ENCODE results near the gene PSMB8.

PSMB8 gene

GRCh38 chr6:32855467-32856174 is 11.8 kb upstream of the PSMB8 start:
- DNase-seq (ENCODE audit: low spot score) = no peak

GRCh38 chr6:32854376-32855178 is 10.7 kb upstream of the PSMB8 start:
- no peak for DNase-seq (ENCODE audit: low spot score)

- DNase-seq (ENCODE audit: low spot score) = peak; percentile 94
Observed at GRCh38 chr6:32853541-32854375, 9.9 kb upstream of the PSMB8 start, which contains the start of the genes PSMB9 and TAP1. PSMB9 (plus strand) TSS chr6:32854192; CDS start chr6:32854230, 38 bp downstream. TAP1 (minus strand) TSS chr6:32853704; CDS start chr6:32853636, 68 bp downstream.

- DNase-seq (ENCODE audit: low spot score) = peak; percentile 56
Observed at GRCh38 chr6:32852844-32853540, 9.1 kb upstream of the PSMB8 start.

GRCh38 chr6:32852018-32852843 is 8.4 kb upstream of the PSMB8 start:
- DNase-seq (ENCODE audit: low spot score) = no peak

- DNase-seq (ENCODE audit: low spot score) = no peak
Observed at GRCh38 chr6:32851025-32851424, 7.2 kb upstream of the PSMB8 start.

DNA sequence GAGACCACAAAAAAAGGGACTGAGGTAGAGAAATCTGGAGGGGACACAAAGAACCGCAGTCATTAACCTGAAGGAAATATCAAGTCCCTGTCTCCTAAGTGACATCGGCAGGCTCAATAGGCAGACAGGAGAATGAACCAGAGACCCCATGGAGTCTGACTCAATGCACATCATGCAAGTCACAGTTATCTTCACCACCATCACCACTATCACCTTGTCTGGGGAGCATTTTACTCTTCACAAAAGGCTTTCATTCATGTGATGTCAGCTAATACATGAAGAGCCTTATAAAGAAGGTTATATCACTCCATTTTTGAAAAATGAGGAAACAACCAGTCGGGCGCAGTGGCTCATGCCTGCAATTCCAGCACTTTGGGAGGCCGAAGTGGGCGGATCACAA is 5.3 kb upstream of the PSMB8 start:
- DNase-seq (ENCODE audit: low spot score) = no peak

- no peak for DNase-seq (ENCODE audit: low spot score)
Observed at GRCh38 chr6:32847795-32848194, 3.9 kb upstream of the PSMB8 start.

DNA sequence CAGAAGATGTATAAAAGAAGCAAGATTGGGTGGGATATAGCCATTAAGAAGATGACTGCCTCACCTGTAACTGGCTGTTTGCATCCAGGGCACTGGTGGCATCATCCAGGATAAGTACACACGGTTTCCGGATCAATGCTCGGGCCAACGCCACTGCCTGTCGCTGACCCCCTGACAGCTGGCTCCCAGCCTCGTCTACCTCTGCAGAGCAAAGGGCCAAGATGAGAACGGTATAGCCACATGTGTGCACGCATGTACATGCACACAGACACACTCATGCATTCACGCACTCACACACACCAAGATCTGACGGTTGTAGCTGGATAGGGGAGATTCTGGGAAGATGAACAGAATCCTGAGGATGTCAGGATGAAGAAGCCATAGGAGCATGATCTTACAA is 3.2 kb upstream of the PSMB8 start:
- DNase-seq (ENCODE audit: low spot score) = no peak

- no peak for DNase-seq (ENCODE audit: low spot score)
Observed at GRCh38 chr6:32845384-32845884, 1.6 kb upstream of the PSMB8 start.

DNA sequence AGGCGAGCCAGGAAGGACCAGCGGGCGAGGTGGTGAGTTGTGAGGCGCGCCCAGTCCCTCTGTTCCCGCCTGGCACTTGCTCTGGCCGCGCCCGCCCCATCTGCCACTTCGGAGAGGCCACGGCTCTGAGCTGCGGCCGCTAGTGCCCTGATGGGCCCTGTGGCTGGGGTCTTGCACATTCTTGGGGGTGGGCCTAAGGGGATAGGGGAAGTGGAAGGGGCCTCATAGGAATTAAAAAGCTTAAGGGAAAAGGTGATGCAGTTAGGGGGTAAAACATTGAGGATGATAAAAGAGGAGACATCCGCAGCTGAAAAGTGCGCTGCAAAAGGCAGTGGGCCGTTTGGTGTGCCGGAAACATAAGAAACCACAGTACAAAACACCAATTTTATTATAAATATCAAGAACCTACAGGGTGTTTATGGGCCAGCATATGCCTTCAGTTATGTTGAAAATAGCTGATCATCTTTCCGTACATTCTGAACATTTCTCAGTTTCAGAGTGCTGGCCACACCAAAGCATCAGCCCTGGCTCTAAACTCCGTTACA is 1.1 kb upstream of the PSMB8 start:
- no peak for DNase-seq (ENCODE audit: low spot score)

GRCh38 chr6:32843331-32843978 is 392 bp downstream of the PSMB8 start:
- DNase-seq (ENCODE audit: low spot score) = no peak

DNA sequence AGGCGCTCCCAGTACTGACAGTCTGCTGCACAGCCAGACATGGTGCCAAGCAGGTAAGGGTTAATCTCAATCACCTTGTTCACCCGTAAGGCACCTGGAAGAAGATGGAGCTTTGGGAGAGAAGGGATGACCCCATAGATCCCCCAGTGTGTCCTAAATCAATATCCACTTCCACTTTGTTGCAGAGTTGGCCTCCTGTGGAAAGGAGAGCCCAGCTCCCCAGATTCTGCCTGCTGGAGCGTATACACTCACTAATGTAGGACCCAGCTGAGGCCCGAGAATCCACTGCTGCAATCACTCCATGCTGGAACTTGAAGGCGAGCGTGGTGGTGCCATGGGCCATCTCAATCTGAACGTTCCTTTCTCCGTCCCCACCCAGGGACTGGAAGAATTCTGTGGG is 1.2 kb downstream of the PSMB8 start:
- DNase-seq (ENCODE audit: low spot score) = no peak

- no peak for DNase-seq (ENCODE audit: low spot score)
Observed at GRCh38 chr6:32842021-32842650, 1.7 kb downstream of the PSMB8 start.

DNA sequence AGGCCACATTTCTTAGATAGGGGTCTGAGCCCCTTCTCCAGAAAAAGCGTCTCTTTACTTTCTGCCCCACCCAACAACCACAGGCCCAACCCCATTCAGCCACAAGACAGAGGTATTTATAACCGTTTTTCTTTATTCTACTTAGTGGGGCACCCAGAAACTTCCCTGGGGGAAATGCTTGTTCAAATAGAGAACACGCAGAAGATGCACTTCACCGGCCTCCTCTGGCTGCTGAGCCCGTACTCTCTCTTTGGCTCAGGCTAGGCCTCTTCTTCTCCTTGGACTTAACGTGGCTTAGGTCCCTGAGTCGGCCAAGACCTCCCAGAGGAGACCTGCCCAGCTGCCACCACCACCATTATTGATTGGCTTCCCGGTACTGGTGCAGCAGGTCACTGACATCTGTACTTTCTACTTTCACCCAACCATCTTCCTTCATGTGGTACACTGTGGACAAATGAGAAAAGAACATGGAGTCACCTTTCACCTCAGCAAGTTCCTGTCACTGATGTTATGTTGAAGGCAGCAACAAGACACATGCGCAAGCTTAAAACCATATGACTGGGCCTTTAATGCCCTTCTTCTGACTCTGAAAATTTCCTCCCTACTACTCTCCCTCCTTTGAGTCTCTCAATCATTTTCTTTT is 3.1 kb downstream of the PSMB8 start:
- DNase-seq (ENCODE audit: low spot score) = no peak

DNA sequence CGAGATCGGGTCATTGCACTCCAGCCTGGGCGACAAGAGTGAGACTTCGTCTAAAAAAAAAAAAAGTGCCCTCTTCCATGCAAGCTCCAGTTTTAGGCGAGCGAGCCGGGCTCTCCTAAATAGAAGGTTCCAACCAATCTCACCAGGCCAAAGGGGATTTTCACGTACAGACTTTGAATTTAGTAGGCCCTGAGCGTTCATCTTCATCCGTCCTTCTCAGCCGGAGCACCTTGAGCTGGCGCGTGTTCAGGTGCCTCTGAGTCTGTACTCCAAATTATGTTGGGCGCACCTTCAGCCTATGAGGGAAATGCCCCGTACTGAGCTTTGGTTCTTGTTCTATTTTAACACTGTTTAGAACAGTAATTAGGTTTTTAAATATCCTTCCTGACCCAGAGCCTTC is 4.5 kb downstream of the PSMB8 start:
- DNase-seq (ENCODE audit: low spot score) = no peak

DNA sequence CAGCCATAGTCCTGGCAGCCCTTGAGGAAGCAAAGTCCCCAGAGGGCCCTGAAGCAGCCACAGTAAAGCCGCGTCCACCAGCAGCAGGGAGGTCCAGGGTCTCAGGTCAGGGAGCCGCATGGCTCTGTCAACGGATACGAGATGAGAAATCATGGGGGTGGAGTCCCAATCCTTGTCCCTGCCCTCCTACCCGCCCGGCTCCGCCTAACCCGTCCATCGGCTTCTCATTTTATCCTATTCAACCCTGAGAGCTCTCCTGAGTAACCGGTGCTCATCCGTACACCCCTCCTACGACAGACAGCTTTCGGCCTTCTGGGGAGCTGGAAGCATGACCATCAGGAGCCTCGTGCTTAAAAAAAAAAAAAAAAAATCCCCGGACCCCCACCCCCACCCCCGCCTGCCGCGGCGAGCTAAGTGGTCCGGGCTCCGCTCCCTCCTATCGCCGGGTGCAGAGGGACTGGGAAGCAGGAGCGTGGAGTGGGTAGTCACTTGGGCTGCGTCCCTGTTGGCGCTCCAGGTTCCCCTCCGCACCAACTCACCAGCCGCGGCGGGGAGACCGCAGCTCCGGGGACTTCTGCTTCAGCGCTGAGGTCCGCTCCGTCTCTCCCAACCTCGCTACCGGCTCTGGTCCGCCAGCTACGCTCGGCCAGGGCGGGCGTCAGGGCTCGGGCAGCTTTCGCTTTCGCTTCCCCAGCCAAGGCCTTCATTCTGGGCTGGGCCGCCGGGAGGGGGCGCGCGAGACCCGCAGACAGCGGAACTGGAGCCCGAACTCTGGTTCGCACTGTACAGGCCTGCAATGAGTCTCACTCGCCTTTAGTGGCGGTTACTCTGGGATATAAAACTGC is 5.5 kb downstream of the PSMB8 start, which contains the start of gene TAP2:
Gene TAP2, minus strand, starts transcription at position 626 of the 845 bp plus-strand sequence. Its CDS starts 506 bp downstream, at position 120.
- DNase-seq (ENCODE audit: low spot score) = peak; percentile 93

DNA sequence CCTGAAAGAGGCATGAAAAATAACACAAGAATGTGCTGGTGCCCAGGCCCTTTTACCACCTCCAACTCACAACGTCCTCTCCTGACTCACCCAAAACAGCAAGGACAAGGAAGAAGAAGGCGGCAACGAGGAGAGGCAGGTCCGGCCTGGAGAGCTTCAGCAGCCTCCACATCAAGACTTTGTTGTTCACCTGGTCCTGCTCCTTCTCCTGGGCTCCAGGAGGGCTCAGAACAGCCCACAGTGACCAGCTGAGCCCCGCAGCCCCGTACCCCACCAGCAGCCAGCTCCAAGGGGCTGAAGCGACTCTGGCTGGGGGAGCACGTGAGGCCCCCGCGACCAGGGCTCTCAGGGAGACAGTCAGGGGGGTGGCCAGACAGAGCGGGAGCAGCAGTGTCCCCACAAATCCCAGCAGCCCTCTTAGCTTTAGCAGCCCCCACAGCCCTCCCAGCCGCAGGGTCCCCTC is 6.2 kb downstream of the PSMB8 start:
- DNase-seq (ENCODE audit: low spot score) = no peak

All from D341Med (cell line).